HG02798 (cell line): ENCODE data around the gene KIF2C.
"Not testable (repeated sequence)": the region's sequence is repeated elsewhere in the genome, so short reads cannot be mapped to it uniquely, and the experiment has no call there.

Experiments used
- ATAC-seq: cut with Tn5 transposase; IDR thresholded peaks from one replicate; pipeline ENCODE4 v1.9.1; 2021; ENCODE audit warnings: mild to moderate bottlenecking; ENCODE audit not compliant: unreplicated experiment, poor library complexity

The KIF2C gene

DNA sequence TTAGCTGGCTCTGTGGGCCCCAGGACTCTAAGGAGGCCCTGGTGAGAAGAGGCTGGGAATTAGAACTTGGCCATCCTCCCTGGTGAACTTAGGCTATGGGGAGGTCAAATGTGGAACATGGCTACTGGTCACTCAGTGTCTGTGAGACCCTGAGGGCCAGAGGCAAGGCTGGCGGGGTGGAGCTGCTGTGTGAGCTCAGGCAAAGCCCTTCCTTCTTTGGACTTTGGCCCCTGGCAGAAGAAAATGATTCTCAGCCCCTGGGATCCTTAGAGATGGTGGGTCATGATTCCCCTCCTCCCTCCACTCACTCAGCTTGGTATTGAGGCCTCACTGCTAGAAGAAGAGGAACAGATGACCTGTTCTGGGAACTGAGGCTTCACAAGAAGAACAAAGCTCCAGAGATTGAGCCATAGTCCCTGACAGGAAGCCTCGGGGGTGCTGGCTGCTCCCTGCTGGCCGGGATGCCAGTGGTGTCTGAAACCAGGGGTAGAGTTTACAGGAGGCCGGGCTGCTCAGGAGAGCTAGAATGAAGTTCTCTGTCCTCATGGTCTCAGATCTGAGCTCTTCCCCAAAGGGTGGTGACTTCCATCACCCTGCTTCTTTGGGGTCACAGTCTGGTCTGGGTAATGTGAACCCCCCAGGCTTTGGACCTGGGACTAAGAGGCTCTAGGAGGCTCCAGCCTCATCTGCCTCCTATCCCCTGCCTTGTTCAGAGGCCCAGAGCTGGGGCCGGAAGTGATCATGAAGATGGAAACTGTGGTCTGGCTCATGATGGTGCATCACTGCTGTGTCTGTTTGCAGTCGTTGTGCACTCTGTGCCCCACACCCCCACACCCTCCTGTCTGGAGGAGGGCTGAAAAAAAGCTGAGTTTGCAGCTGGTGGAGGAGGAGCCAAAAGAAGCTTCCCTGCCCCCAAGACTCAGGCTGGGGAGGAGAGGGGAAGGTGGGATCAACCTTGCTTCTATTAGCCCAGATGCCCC lies 69.6 kb downstream of the KIF2C start:
- peak; percentile 47 for ATAC-seq

GRCh38 chr1:44810101-44810761 lies 70.6 kb downstream of the KIF2C start:
- no peak for ATAC-seq

DNA sequence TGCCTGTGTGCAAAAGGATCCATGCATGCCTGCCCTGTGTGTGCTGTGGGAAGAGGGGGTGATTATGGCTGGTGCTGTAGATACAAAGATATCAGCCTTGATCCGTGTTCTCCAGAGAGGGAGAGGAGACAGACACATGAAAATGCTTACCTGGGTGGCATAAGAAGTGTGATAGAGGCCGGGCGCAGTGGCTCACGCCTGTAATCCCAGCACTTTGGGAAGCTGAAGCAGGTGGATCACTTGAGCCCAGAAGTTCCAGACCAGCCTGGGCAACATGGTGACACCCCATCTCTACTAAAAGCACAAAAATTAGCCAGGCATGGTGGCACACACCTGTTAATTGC lies 71.1 kb downstream of the KIF2C start:
- not testable (repeated sequence) for ATAC-seq

DNA sequence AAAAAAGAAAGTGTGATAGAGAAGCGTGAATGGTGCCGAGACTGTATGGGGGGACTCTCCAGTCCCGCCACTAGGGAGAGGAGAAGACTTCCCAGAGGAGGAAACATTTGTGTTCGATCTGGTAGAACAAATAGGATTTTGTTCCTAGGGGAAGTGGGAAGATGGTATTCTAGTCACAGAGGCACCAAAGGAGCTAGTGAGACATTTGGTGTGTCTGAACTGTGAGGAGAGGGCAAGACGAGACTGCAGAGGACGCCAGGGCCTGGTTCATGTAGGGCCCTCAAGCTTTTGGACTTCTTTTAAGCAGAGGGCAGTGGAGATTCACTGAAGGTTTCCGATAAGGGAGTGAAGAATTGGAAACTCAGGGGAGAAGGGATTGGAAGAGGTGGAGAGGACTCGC lies 71.6 kb downstream of the KIF2C start:
- no peak for ATAC-seq

- ATAC-seq, result no peak
Observed at GRCh38 chr1:44812822-44813543, 73.3 kb downstream of the KIF2C start.

DNA sequence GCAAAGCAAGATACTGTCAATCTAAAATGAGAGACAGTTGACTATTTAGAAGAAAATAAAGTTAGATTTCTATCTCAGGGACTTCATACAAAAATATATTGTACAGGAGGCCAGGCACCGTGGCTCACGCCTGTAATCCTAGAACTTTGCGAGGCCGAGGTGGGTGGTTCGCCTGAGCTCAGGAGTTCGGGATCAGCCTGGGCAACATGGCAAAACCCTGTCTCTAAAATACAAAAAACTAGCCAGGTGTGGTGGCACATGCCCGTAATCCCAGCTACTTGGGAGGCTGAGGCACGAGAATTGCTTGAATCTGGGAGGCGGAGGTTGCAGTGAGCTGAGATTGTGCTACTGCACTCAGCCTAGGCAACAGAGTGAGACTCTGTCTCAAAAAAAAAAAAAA lies 76.3 kb downstream of the KIF2C start:
- not testable (repeated sequence) for ATAC-seq

DNA sequence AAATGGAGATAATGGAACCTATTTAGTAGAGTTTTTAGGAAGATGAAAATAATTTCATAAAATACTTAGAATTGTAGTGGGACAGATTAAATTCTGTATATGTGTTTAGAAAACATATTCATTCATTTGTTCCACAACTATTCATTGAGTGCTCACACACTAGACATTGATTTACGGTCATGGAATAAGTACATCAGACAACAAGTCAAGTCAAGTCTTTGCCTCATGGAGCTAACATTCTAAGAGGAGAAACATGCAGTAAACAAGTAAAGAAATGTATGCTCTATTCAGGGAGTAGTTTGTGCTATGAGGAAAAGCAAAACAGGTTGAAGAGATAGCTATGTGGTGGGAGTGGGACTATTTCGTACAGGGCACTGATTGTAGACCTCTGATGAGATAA lies 77.7 kb downstream of the KIF2C start:
- ATAC-seq, result no peak
